Fibroblast of pulmonary artery (primary cell): ENCODE measurements around the gene TNS3.

Experiments
- DNase-seq: peaks from one replicate; pipeline ENCODE4 v3.0.0-alpha.2; 2010; ENCODE audit warnings: low read depth
- H3K4me3 ChIP-seq: replicated peaks from 2 replicates; pipeline ENCODE4 v1.5.1; 2011; ENCODE audit warnings: low read depth, mild to moderate bottlenecking, control low read depth, low read length, moderate library complexity
- TF ChIP-seq, protein P1 (sequence below): IDR thresholded peaks from 2 replicates; pipeline ENCODE4 v1.5.1; 2011; ENCODE audit warnings: mild to moderate bottlenecking, control low read depth, low read length, inconsistent platforms; ENCODE audit errors: missing control alignments

TNS3 gene

GRCh38 chr7:47233996-47234395 lies 347.9 kb downstream of the TNS3 start:
- no peak overlapping the region for H3K4me3 ChIP-seq
- DNase-seq: no peak
- TF ChIP-seq, protein P1, sequence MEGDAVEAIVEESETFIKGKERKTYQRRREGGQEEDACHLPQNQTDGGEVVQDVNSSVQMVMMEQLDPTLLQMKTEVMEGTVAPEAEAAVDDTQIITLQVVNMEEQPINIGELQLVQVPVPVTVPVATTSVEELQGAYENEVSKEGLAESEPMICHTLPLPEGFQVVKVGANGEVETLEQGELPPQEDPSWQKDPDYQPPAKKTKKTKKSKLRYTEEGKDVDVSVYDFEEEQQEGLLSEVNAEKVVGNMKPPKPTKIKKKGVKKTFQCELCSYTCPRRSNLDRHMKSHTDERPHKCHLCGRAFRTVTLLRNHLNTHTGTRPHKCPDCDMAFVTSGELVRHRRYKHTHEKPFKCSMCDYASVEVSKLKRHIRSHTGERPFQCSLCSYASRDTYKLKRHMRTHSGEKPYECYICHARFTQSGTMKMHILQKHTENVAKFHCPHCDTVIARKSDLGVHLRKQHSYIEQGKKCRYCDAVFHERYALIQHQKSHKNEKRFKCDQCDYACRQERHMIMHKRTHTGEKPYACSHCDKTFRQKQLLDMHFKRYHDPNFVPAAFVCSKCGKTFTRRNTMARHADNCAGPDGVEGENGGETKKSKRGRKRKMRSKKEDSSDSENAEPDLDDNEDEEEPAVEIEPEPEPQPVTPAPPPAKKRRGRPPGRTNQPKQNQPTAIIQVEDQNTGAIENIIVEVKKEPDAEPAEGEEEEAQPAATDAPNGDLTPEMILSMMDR: no peak

- TF ChIP-seq, protein P1: no peak
- H3K4me3 ChIP-seq: no peak overlapping the region
- no peak for DNase-seq
Measured at GRCh38 chr7:47232751-47233412, 349.0 kb downstream of the TNS3 start.

GRCh38 chr7:47231627-47232026 lies 350.3 kb downstream of the TNS3 start:
- no peak for DNase-seq
- TF ChIP-seq, protein P1: no peak
- H3K4me3 ChIP-seq: no peak overlapping the region

DNA sequence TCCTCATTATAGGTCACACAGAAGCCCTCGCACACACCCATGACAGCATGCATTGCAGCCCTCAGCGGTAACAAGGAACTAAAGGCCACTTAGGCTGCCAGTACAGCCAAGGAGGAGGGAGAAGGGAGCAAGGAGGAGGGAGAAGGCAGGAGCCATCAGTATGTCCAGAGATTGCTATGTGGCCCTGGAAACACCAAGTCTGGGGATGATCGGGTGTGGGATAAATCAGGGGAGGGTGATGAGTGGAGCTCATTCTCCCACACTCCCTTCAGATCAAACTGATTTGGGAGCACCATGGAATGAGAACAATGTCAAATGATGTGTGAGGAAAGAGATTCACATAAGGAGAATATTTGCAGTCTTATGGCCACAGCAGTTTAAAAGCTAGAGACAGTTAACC lies 350.9 kb downstream of the TNS3 start:
- no peak for DNase-seq
- TF ChIP-seq, protein P1: no peak
- no peak overlapping the region for H3K4me3 ChIP-seq

DNA sequence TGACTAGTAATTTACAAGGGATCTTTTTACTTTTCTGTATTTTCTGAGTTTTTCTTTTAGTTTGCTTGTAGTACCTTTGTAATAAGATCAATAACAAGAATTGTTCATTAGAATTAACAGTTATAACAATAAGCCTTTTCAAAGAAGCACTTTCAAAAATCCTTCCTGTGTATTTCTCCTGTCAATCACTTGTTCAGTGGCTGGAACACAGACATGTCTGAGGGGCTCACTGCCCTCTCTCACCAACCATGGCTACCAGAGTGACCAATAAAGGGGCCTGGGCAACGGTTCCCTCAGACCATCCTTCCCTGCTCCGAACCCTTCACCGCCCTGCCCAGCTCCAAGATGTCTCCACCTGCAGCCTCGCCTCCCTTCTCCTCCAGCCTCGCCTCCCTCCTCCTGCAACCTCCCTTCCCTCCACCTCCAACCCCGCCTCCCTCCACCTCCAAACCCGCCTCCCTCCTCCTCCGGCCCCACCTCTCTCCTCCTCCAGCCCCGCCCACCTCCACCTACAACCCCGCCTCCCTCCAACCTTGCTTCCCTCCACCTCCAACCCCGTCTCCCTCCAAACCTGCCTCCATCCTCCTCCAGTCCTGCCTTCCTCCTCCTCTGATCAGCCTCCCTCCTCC lies 353.4 kb downstream of the TNS3 start:
- TF ChIP-seq, protein P1: no peak
- no peak overlapping the region for H3K4me3 ChIP-seq
- no peak for DNase-seq

- H3K4me3 ChIP-seq: no peak overlapping the region
- DNase-seq: peak; percentile 43
- TF ChIP-seq, protein P1: no peak
Measured at GRCh38 chr7:47227762-47228177, 354.1 kb downstream of the TNS3 start.

DNA sequence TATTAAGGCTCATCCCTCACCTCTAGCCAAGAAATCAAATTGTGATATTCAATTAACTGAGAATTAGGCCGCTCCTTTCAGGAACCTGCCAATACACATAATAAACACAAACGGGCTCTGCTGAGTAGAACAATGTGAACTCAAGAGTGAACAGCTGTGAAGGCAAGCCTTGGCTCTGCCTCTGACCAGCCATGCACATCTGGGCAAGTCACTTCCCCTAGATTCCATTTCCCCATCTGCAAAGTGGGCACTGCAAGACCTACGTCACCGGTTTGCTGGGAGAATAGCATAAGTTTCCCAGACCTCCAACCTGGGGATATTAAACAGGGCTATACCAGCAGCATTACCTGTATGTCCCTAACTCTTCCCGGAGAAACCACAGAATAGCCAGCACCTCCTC lies 355.2 kb downstream of the TNS3 start:
- no peak for DNase-seq
- TF ChIP-seq, protein P1: no peak
- no peak overlapping the region for H3K4me3 ChIP-seq
